A549 (cell line): ENCODE measurements around the gene PRKCE. TPM values are rescaled to one million over a fixed set of nuclear protein-coding genes. Genes with fewer than 3 reads are reported as not detected.

Experiments
- ATAC-seq, 2 experiments: fragments of 200-7000 bp in 1 of 2; fragments of >200 bp in 1 of 2; cut with Nextera tagmentation in 1 of 2; cut with Tn5 transposase in 1 of 2; 3 replicates each; pipeline versions ENCODE4 v1.8.0 to v1.9.1; 2018 to 2020; ENCODE audit warnings: mild to moderate bottlenecking in 1 of 2, moderate library complexity in 1 of 2
- CTCF ChIA-PET: fragments of 300-600 bp; sonication (Branson Sonifier 250); formaldehyde crosslinking; extraction: SDS; loops from one replicate; lab custom pipeline; 2021; ENCODE audit warnings: antibody characterized with exemption, inconsistent platforms; lab: Yijun Ruan, JAX
- POLR2A ChIA-PET: fragments of 350-600 bp; formaldehyde crosslinking; extraction: SDS; loops from one replicate; lab custom pipeline; 2021; ENCODE audit warnings: antibody characterized with exemption, inconsistent platforms; lab: Yijun Ruan, JAX
- DNase-seq, 2 experiments: peaks; one replicate each; pipeline versions ENCODE4 v3.0.0 to v3.0.0-alpha.2; 2011 to 2016; ENCODE audit warnings: low read depth in 1 of 2, low spot score in 1 of 2
- FAIRE-seq: peaks from 2 replicates; lab custom pipeline; 2011; peaks lifted over from hg19 to GRCh38; lab: Jason Lieb, UNC
- H3K27ac ChIP-seq, 2 experiments: fragments of >200 bp; sonication (Bioruptor Twin); formaldehyde crosslinking; 3 replicates each; pipeline ENCODE4 v1.5.1; 2016 to 2017
- H3K4me1 ChIP-seq: fragments of >200 bp; sonication (Bioruptor Twin); formaldehyde crosslinking; 3 replicates; pipeline ENCODE4 v1.6.1; 2016
- H3K4me2 ChIP-seq: fragments of >200 bp; sonication (Bioruptor Twin); formaldehyde crosslinking; 3 replicates; pipeline ENCODE4 v1.6.1; 2016
- H3K4me3 ChIP-seq: fragments of >200 bp; sonication (Bioruptor Twin); formaldehyde crosslinking; 3 replicates; pipeline ENCODE4 v1.5.1; 2016
- H3K9me3 ChIP-seq: fragments of >200 bp; sonication (Bioruptor Twin); formaldehyde crosslinking; 3 replicates; pipeline ENCODE4 v1.6.1; 2016
- CBX8 ChIP-seq: fragments of 200-600 bp; sonication (generic); IDR thresholded peaks from 2 replicates; pipeline ENCODE4 v1.6.1; 2016
- CEBPB ChIP-seq, 2 experiments: fragments of >200 bp in 1 of 2; sonication (Bioruptor Twin) in 1 of 2; formaldehyde crosslinking in 1 of 2; IDR thresholded peaks; 2 replicates each; pipeline ENCODE4 v1.6.1; 2012 to 2016
- CHD2 ChIP-seq: fragments of 150-350 bp; IDR thresholded peaks from 2 replicates; pipeline ENCODE4 v1.6.1; 2014; ENCODE audit warnings: low read length; ENCODE audit not compliant: partially characterized antibody
- CHD4 ChIP-seq: fragments of 200-600 bp; sonication (generic); IDR thresholded peaks from 2 replicates; pipeline ENCODE4 v1.6.1; 2016; ENCODE audit warnings: antibody characterized with exemption, mild to moderate bottlenecking, borderline replicate concordance
- EHF ChIP-seq: fragments of 250-450 bp; sonication (Bioruptor Pico); IDR thresholded peaks from 2 replicates; pipeline ENCODE4 v1.5.0; 2020; ENCODE audit warnings: mild to moderate bottlenecking
- EHMT2 ChIP-seq: fragments of 200-600 bp; sonication (generic); IDR thresholded peaks from 2 replicates; pipeline ENCODE4 v1.6.1; 2016; ENCODE audit warnings: antibody characterized with exemption, low read depth, mild to moderate bottlenecking, moderate library complexity
- EP300 ChIP-seq, 2 experiments: fragments of >200 bp; sonication (Bioruptor Twin); formaldehyde crosslinking; IDR thresholded peaks; 2 replicates in 1 of 2; 3 replicates in 1 of 2; pipeline ENCODE4 v1.6.1; 2016 to 2017
- ESRRA ChIP-seq: fragments of 150-350 bp; IDR thresholded peaks from 2 replicates; pipeline ENCODE4 v1.6.1; 2014; ENCODE audit warnings: mild to moderate bottlenecking, low read length, borderline replicate concordance
- FOSB ChIP-seq: fragments of 250-450 bp; sonication (Bioruptor Pico); IDR thresholded peaks from 2 replicates; pipeline ENCODE4 v1.5.0; 2020; ENCODE audit warnings: mild to moderate bottlenecking, moderate library complexity
- GATA3 ChIP-seq: IDR thresholded peaks from 2 replicates; pipeline ENCODE4 v1.6.1; 2012; ENCODE audit warnings: borderline replicate concordance
- HDAC2 ChIP-seq: fragments of 200-600 bp; sonication (generic); IDR thresholded peaks from 2 replicates; pipeline ENCODE4 v1.6.1; 2016
- HMGXB4 ChIP-seq: fragments of 250-450 bp; sonication (Bioruptor Pico); IDR thresholded peaks from 2 replicates; pipeline ENCODE4 v1.5.0; 2021; ENCODE audit warnings: mild to moderate bottlenecking, moderate library complexity, borderline replicate concordance
- HOXB13 ChIP-seq: fragments of 250-450 bp; sonication (Bioruptor Pico); IDR thresholded peaks from 2 replicates; pipeline ENCODE4 v1.5.0; 2020; ENCODE audit warnings: low read depth, mild to moderate bottlenecking, moderate library complexity
- JUNB ChIP-seq: fragments of >200 bp; sonication (Bioruptor Twin); formaldehyde crosslinking; IDR thresholded peaks from 2 replicates; pipeline ENCODE4 v1.6.1; 2016
- MAX ChIP-seq: IDR thresholded peaks from 2 replicates; pipeline ENCODE4 v1.6.1; 2012
- PBX3 ChIP-seq: IDR thresholded peaks from 2 replicates; pipeline ENCODE4 v1.6.1; 2012
- POLR2AphosphoS2 ChIP-seq: conservative IDR thresholded peaks from 2 replicates; pipeline ENCODE4 v1.6.1; 2012; ENCODE audit warnings: low read length, improper control_type of control experiment, inconsistent platforms
- RAD21 ChIP-seq, 2 experiments: fragments of >200 bp in 1 of 2; sonication (Bioruptor Twin) in 1 of 2; formaldehyde crosslinking in 1 of 2; IDR thresholded peaks in 1 of 2; conservative IDR thresholded peaks in 1 of 2; 2 replicates in 1 of 2; 3 replicates in 1 of 2; pipeline ENCODE4 v1.6.1; 2012 to 2018; ENCODE audit warnings: inconsistent platforms in 1 of 2
- RARB ChIP-seq: fragments of 250-450 bp; sonication (Bioruptor Pico); IDR thresholded peaks from 2 replicates; pipeline ENCODE4 v1.8.0; 2021; ENCODE audit warnings: mild to moderate bottlenecking, moderate library complexity
- SMC3 ChIP-seq: fragments of >200 bp; sonication (Bioruptor Twin); formaldehyde crosslinking; IDR thresholded peaks from 3 replicates; pipeline ENCODE4 v1.6.1; 2018; ENCODE audit warnings: inconsistent platforms
- TP53 ChIP-seq: fragments of 250-450 bp; sonication (Bioruptor Pico); IDR thresholded peaks from 2 replicates; pipeline ENCODE4 v1.5.0; 2021; ENCODE audit warnings: mild to moderate bottlenecking, moderate library complexity
- ZC3H11A ChIP-seq: fragments of 450-650 bp; IDR thresholded peaks from 2 replicates; pipeline ENCODE4 v1.6.1; 2014; ENCODE audit warnings: antibody characterized with exemption, mild to moderate bottlenecking
- ZSCAN20 ChIP-seq: fragments of 250-450 bp; sonication (Bioruptor Pico); IDR thresholded peaks from 2 replicates; pipeline ENCODE4 v1.8.0; 2022; ENCODE audit warnings: mild to moderate bottlenecking, moderate library complexity
- WGBS: methylation state at CpG from one replicate; pipeline ENCODE4 v1.1.6; 2017; ENCODE audit errors: missing lambda C conversion rate; 5-methylcytosine and 5-hydroxymethylcytosine counted together
- polyA plus RNA-seq, 4 experiments: library from polyadenylated mRNA; depleted of rRNA in 3 of 4; stranded (reverse); fragments of >200 nt; fragmentation: RNase III in 1 of 4; extraction: RNeasy Plus Mini Kit Qiagen cat#74134 plus additional on column Dnase treatment in 1 of 4; gene quantifications; 2 replicates in 3 of 4; 3 replicates in 1 of 4; pipeline ENCODE4 v1.2.3, GENCODE V29; 2011 to 2017
- TF ChIP-seq, protein P1 (sequence below): fragments of 200-600 bp; sonication (generic); IDR thresholded peaks from 2 replicates; pipeline ENCODE4 v1.6.1; 2016; ENCODE audit warnings: antibody characterized with exemption, mild to moderate bottlenecking, moderate library complexity

Gene PRKCE
- polyA plus RNA-seq, 2 of the 4 experiments (the other 2 are of a cell fraction) = 11.5 to 12.0 TPM

DNA sequence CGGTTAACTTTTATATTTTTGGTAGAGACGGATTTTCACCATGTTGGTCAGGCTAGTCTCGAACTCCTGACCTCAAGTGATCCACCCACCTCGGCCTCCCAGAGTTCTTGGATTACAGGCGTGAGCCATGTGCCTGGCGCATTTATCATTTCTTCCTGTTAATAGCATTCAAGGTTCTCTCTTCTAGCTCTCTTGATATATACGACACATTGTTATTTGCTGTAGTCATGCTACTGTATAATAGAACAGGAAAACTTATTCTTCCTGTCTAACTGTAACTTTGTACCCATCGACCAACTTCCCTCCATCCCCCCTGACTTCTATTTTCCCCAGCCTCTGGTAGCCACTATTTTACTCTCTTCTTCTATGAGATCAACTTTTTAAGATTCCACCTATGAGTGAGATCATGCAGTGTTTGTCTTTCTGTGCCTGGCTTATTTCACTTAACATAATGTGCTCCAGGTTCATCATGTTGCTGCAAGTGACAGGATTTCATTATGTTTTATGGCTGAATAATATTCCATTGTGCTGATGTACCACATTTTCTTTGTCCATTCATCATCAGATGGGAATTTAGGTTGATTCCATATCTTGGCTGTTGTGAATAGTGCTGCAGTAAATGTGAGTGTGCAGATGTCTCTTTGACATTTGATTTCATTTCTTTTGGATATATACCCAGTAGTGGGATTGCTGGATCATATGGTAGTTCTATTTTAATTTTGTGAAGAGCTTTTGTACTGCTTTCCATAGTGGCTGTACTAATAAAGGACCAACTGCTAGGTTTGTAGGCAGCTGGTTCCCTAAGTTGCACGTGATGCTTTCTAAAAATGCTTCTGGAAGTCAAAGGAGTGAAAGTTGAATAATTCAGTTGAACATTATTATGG lies 205.2 kb downstream of the PRKCE start:
- H3K4me2 ChIP-seq = no peak overlapping the region
- CTCF ChIA-PET = no interaction called here

DNA sequence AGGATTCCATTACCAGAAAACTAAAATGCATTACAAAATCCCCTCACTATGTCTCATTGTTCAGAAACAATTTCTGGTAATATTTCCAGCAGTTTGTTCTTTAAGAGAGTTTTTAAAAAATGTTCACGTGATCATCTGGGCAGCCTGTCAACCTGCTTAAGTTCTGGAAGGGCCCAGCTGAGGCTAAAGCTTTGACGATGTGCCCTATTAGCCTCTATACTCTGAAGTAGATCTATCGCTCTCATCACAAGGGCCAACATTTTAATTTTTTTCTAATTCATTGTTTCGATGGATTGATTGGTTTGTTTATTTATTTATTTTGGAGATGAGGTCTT lies 205.8 kb downstream of the PRKCE start:
- no peaks in the 10 kb centered on the region for H3K9me3 ChIP-seq
- FAIRE-seq (no peak), DNase-seq (no peak), ATAC-seq (no peak)
- WGBS = 94% methylated on average over 4 of the region's 4 CpGs
- ChIA-PET CTCF (no interaction called here), POLR2A (no interaction called here)
- no peak for TF ChIP-seq PBX3
- TF ChIP-seq MAX = no peak
- TF ChIP-seq SMC3 = no peak
- no peak for TF ChIP-seq RAD21 (conservative IDR thresholded peaks at IDR 0.05 in 1 of 2, IDR thresholded peaks at IDR 0.05 in 1 of 2)
- TF ChIP-seq FOSB = no peak
- TF ChIP-seq RARB (CRISPR knock-in tag) = no peak
- TF ChIP-seq HDAC2 = no peak
- no peak for TF ChIP-seq EHF
- no peak for TF ChIP-seq CBX8
- no peak for TF ChIP-seq CHD4
- TF ChIP-seq ZC3H11A = no peak
- TF ChIP-seq JUNB = no peak
- no peak overlapping the region for H3K4me2 ChIP-seq
- no peak overlapping the region for H3K4me3 ChIP-seq
- no peaks in the 10 kb centered on the region for H3K4me1 ChIP-seq
- H3K27ac ChIP-seq = no peak overlapping the region

More for the DNA sequence above, 205.2 kb downstream of the PRKCE start:
- WGBS = 75% methylated on average over 9 of the region's 9 CpGs
- no peak for DNase-seq
- ATAC-seq = no peak
- Histone ChIP-seq H3K4me3 (no peak overlapping the region), H3K27ac (no peak overlapping the region), H3K9me3 (no peaks in the 10 kb centered on the region), H3K4me1 (peaks cover 4% of the 10 kb centered on the region; the same call in 2 of the 3 replicates)
- POLR2A ChIA-PET = no interaction called here
- no peak for FAIRE-seq
- no peak for TF ChIP-seq HOXB13
- TF ChIP-seq EHMT2 = no peak
- TF ChIP-seq ESRRA = no peak
- TF ChIP-seq, protein P1, sequence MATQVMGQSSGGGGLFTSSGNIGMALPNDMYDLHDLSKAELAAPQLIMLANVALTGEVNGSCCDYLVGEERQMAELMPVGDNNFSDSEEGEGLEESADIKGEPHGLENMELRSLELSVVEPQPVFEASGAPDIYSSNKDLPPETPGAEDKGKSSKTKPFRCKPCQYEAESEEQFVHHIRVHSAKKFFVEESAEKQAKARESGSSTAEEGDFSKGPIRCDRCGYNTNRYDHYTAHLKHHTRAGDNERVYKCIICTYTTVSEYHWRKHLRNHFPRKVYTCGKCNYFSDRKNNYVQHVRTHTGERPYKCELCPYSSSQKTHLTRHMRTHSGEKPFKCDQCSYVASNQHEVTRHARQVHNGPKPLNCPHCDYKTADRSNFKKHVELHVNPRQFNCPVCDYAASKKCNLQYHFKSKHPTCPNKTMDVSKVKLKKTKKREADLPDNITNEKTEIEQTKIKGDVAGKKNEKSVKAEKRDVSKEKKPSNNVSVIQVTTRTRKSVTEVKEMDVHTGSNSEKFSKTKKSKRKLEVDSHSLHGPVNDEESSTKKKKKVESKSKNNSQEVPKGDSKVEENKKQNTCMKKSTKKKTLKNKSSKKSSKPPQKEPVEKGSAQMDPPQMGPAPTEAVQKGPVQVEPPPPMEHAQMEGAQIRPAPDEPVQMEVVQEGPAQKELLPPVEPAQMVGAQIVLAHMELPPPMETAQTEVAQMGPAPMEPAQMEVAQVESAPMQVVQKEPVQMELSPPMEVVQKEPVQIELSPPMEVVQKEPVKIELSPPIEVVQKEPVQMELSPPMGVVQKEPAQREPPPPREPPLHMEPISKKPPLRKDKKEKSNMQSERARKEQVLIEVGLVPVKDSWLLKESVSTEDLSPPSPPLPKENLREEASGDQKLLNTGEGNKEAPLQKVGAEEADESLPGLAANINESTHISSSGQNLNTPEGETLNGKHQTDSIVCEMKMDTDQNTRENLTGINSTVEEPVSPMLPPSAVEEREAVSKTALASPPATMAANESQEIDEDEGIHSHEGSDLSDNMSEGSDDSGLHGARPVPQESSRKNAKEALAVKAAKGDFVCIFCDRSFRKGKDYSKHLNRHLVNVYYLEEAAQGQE = no peak
- TF ChIP-seq TP53 (CRISPR knock-in tag) = no peak
- TF ChIP-seq CHD2 = no peak
- TF ChIP-seq POLR2AphosphoS2 = no peak
- TF ChIP-seq HDAC2 = no peak
- TF ChIP-seq EP300 (IDR thresholded peaks at IDR 0.05) = no peak
- TF ChIP-seq PBX3 = no peak
- TF ChIP-seq CEBPB (IDR thresholded peaks at IDR 0.05) = no peak
- TF ChIP-seq ZSCAN20 (CRISPR knock-in tag) = no peak
- no peak for TF ChIP-seq HMGXB4
- TF ChIP-seq GATA3 = no peak
